Kidney tubule cell (primary cell): ENCODE measurements around the gene GABRR2.
A peak's percentile ranks its signal among the peaks of the same experiment; 100 is the strongest.

Source experiments
- DNase-seq: peaks from one replicate; pipeline ENCODE4 v3.0.0-alpha.2; 2018; ENCODE audit warnings: low spot score

GABRR2 gene

GRCh38 chr6:89291256-89291819, 23.8 kb downstream of the GABRR2 start:
- no peak for DNase-seq

GRCh38 chr6:89290401-89291155, 24.5 kb downstream of the GABRR2 start:
- no peak for DNase-seq

GRCh38 chr6:89289710-89290109, 25.4 kb downstream of the GABRR2 start:
- no peak for DNase-seq

- no peak for DNase-seq
Measured at GRCh38 chr6:89287351-89288028, 27.6 kb downstream of the GABRR2 start.

- DNase-seq = no peak
Measured at GRCh38 chr6:89286516-89286915, 28.6 kb downstream of the GABRR2 start.

GRCh38 chr6:89284963-89285735, 29.9 kb downstream of the GABRR2 start:
- DNase-seq = no peak

GRCh38 chr6:89284081-89284480, 31.0 kb downstream of the GABRR2 start:
- no peak for DNase-seq

- no peak for DNase-seq
Measured at GRCh38 chr6:89282749-89283148, 32.4 kb downstream of the GABRR2 start.

- peak; percentile 54 for DNase-seq
Measured at GRCh38 chr6:89281779-89282246, 33.3 kb downstream of the GABRR2 start.

GRCh38 chr6:89278956-89279355, 36.1 kb downstream of the GABRR2 start:
- no peak for DNase-seq

- no peak for DNase-seq
Measured at GRCh38 chr6:89275900-89276299, 39.2 kb downstream of the GABRR2 start.

- DNase-seq = no peak
Measured at GRCh38 chr6:89273816-89274215, 41.3 kb downstream of the GABRR2 start.

- DNase-seq = no peak
Measured at GRCh38 chr6:89272596-89272995, 42.5 kb downstream of the GABRR2 start.

GRCh38 chr6:89270951-89271721, 44.0 kb downstream of the GABRR2 start:
- DNase-seq = no peak

GRCh38 chr6:89269981-89270380, 45.1 kb downstream of the GABRR2 start:
- no peak for DNase-seq

GRCh38 chr6:89269252-89269651, 45.8 kb downstream of the GABRR2 start:
- no peak for DNase-seq

GRCh38 chr6:89268776-89269175, 46.3 kb downstream of the GABRR2 start:
- DNase-seq = peak; percentile 89

- DNase-seq = no peak
Measured at GRCh38 chr6:89267918-89268317, 47.2 kb downstream of the GABRR2 start.

- DNase-seq = no peak
Measured at GRCh38 chr6:89264296-89264695, 50.8 kb downstream of the GABRR2 start.

- no peak for DNase-seq
Measured at GRCh38 chr6:89260832-89261231, 54.3 kb downstream of the GABRR2 start.

- no peak for DNase-seq
Measured at GRCh38 chr6:89260310-89260709, 54.8 kb downstream of the GABRR2 start.

GRCh38 chr6:89258912-89259311, 56.2 kb downstream of the GABRR2 start:
- no peak for DNase-seq
